Liver (tissue), 9 donors: ENCODE data around the gene PARP14. TPM values are rescaled to one million over a fixed set of nuclear protein-coding genes. Genes with fewer than 3 reads are reported as not detected.

Experiments used
- DNase-seq: peaks from one replicate; pipeline ENCODE4 v3.0.0-alpha.2; 2017; ENCODE audit warnings: low spot score
- H3K27ac ChIP-seq, 2 donors: one replicate each; pipeline ENCODE4 v1.7.0; 2013; ENCODE audit warnings: inconsistent platforms in 2 of 2, low read length in 2 of 2, control low read depth in 1 of 2, low read depth in 1 of 2, mild to moderate bottlenecking in 1 of 2
- H3K27me3 ChIP-seq, 4 donors: one replicate each; pipeline versions ENCODE4 v1.6.1 to v1.7.0; 2013; ENCODE audit warnings: low read length in 3 of 4, inconsistent platforms in 1 of 4, mild to moderate bottlenecking in 1 of 4, moderate library complexity in 1 of 4; ENCODE audit not compliant: control insufficient read depth in 4 of 4, insufficient read depth in 4 of 4
- H3K36me3 ChIP-seq, 4 donors: one replicate each; pipeline versions ENCODE4 v1.6.1 to v1.7.0; 2013; ENCODE audit warnings: low read length in 3 of 4, mild to moderate bottlenecking in 3 of 4, low read depth in 1 of 4, moderate library complexity in 1 of 4; ENCODE audit not compliant: control insufficient read depth in 4 of 4, insufficient read depth in 3 of 4
- H3K4me1 ChIP-seq, 4 donors: one replicate each; pipeline versions ENCODE4 v1.6.1 to v1.7.0; 2013; ENCODE audit warnings: low read length in 3 of 4, mild to moderate bottlenecking in 3 of 4, moderate library complexity in 1 of 4; ENCODE audit not compliant: control insufficient read depth in 4 of 4, insufficient read depth in 4 of 4
- H3K4me3 ChIP-seq, 3 donors: one replicate each; pipeline versions ENCODE4 v1.6.1 to v1.7.0; 2013; ENCODE audit warnings: low read length in 3 of 3, control low read depth in 1 of 3, low read depth in 1 of 3, mild to moderate bottlenecking in 1 of 3
- H3K9ac ChIP-seq, 2 donors: one replicate each; pipeline ENCODE4 v1.7.0; 2013; ENCODE audit warnings: low read length in 2 of 2, mild to moderate bottlenecking in 2 of 2, moderate library complexity in 2 of 2, control low read depth in 1 of 2, low read depth in 1 of 2
- H3K9me3 ChIP-seq, 4 donors: one replicate each; pipeline versions ENCODE4 v1.6.1 to v1.7.0; 2013; ENCODE audit warnings: low read length in 3 of 4; ENCODE audit not compliant: control insufficient read depth in 4 of 4
- ATF3 ChIP-seq: IDR thresholded peaks from 2 replicates; pipeline ENCODE4 v1.6.1; 2016; ENCODE audit warnings: antibody characterized with exemption
- CTCF ChIP-seq: fragments of 150-350 bp; IDR thresholded peaks from 2 replicates; pipeline ENCODE4 v1.5.1; 2017; ENCODE audit warnings: improper control_type of control experiment, low read depth, low read length; ENCODE audit not compliant: missing input control
- EGR1 ChIP-seq, 2 donors: IDR thresholded peaks; 2 replicates each; pipeline ENCODE4 v1.6.1; 2016 to 2018; ENCODE audit warnings: antibody characterized with exemption in 2 of 2, low read depth in 2 of 2
- FOXA1 ChIP-seq: IDR thresholded peaks from 2 replicates; pipeline ENCODE4 v1.6.1; 2016; ENCODE audit warnings: antibody characterized with exemption
- FOXA2 ChIP-seq: IDR thresholded peaks from 2 replicates; pipeline ENCODE4 v1.6.1; 2016; ENCODE audit warnings: antibody characterized with exemption
- GABPA ChIP-seq, 2 donors: IDR thresholded peaks in 1 of 2; conservative IDR thresholded peaks in 1 of 2; 2 replicates each; pipeline ENCODE4 v1.6.1; 2016; ENCODE audit warnings: antibody characterized with exemption in 2 of 2, mild to moderate bottlenecking in 1 of 2, moderate library complexity in 1 of 2
- HNF4A ChIP-seq, 2 donors: conservative IDR thresholded peaks; 2 replicates each; pipeline ENCODE4 v1.6.1; 2016; ENCODE audit warnings: antibody characterized with exemption in 2 of 2, mild to moderate bottlenecking in 2 of 2
- HNF4G ChIP-seq: IDR thresholded peaks from 2 replicates; pipeline ENCODE4 v1.6.1; 2016; ENCODE audit warnings: antibody characterized with exemption
- JUND ChIP-seq, 2 donors: IDR thresholded peaks; 2 replicates each; pipeline ENCODE4 v1.6.1; 2016; ENCODE audit warnings: antibody characterized with exemption in 2 of 2
- MAX ChIP-seq: IDR thresholded peaks from 2 replicates; pipeline ENCODE4 v1.6.1; 2016; ENCODE audit warnings: antibody characterized with exemption
- RAD21 ChIP-seq, 2 donors: IDR thresholded peaks; 2 replicates each; pipeline ENCODE4 v1.6.1; 2016; ENCODE audit warnings: antibody characterized with exemption in 2 of 2, mild to moderate bottlenecking in 2 of 2
- RXRA ChIP-seq, 2 donors: IDR thresholded peaks; 2 replicates each; pipeline ENCODE4 v1.6.1; 2017 to 2018; ENCODE audit warnings: antibody characterized with exemption in 2 of 2, mild to moderate bottlenecking in 1 of 2
- SP1 ChIP-seq: IDR thresholded peaks from 2 replicates; pipeline ENCODE4 v1.6.1; 2018; ENCODE audit warnings: antibody characterized with exemption, mild to moderate bottlenecking
- TAF1 ChIP-seq: conservative IDR thresholded peaks from 2 replicates; pipeline ENCODE4 v1.6.1; 2016; ENCODE audit warnings: antibody characterized with exemption, mild to moderate bottlenecking
- YY1 ChIP-seq: IDR thresholded peaks from 2 replicates; pipeline ENCODE4 v1.6.1; 2016; ENCODE audit warnings: antibody characterized with exemption, mild to moderate bottlenecking
- ZBTB33 ChIP-seq: IDR thresholded peaks from 2 replicates; pipeline ENCODE4 v1.6.1; 2016; ENCODE audit warnings: antibody characterized with exemption
- WGBS: extraction: QIAGEN DNeasy Blood & Tissue Kit; methylation state at CpG from one replicate; pipeline ENCODE4 v1.1.7; 2013; 5-methylcytosine and 5-hydroxymethylcytosine counted together
- polyA plus RNA-seq, 2 donors: library from polyadenylated mRNA; stranded (reverse) in 1 of 2; unstranded in 1 of 2; fragments of 200-250 nt in 1 of 2; fragments of >200 nt in 1 of 2; fragmentation: Nextera tagmentation in 1 of 2; extraction: Ambion mirVana in 1 of 2; gene quantifications; one replicate each; pipeline versions ENCODE4 v1.2.1 to v1.2.3, GENCODE V29; 2013 to 2015
- total RNA-seq, 2 donors: library from RNA; depleted of rRNA; stranded (reverse); fragments of >200 nt; gene quantifications; one replicate each; pipeline ENCODE4 v1.2.3, GENCODE V29; 2014
- TF ChIP-seq, protein P1 (sequence below): IDR thresholded peaks from 2 replicates; pipeline ENCODE4 v1.6.1; 2016; ENCODE audit warnings: antibody characterized with exemption, mild to moderate bottlenecking
- donor health status: healthy.
- donor health status: healthy.
- donor health status: healthy.
- donor health status: healthy.
- donor health status: healthy.

PARP14 gene
- total and polyA plus RNA-seq, 4 donors: 13.1 to 79.7 (median 23.4) TPM

DNA sequence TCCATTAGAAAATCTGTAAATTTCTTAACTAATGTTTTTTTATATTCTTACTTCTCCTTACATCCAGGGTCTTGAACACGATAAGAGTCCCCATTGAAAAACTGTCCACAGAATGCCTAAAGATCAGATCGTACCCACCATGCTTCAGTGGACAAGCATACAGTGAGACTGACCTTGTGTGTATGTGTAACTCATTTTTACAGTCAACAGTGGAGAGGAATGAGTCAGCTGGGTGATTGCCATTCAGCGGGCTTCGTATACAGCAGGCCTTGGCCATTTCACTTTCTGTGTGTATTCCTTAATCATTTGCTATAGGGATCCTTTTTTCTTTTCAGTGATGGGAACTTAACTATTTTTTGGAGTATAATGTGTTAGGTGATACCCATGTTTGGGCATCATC is 10.6 kb downstream of the PARP14 start:
- 93% methylated on average over 4 of the region's 4 CpGs for WGBS
- Histone ChIP-seq H3K36me3 (peaks cover 5 to 49% (median 37%) of the 10 kb centered on the region in 4 donors), H3K4me1 (peaks cover 0 to 10% (median 6%) of the 10 kb centered on the region in 4 donors), H3K9ac (no peak overlapping the region), H3K4me3 (no peak overlapping the region), H3K9me3 (no peaks in the 10 kb centered on the region), H3K27ac (no peak overlapping the region), H3K27me3 (no peaks in the 10 kb centered on the region)
- DNase-seq: no peak
- TF ChIP-seq TAF1 (no peak), MAX (no peak), HNF4G (no peak), FOXA1 (no peak), HNF4A (conservative IDR thresholded peaks at IDR 0.05) (no peak), EGR1 (IDR thresholded peaks at IDR 0.05; ENCODE audit: low read depth in 2 of 2) (no peak), CTCF (no peak), ATF3 (no peak)
- TF ChIP-seq, protein P1, sequence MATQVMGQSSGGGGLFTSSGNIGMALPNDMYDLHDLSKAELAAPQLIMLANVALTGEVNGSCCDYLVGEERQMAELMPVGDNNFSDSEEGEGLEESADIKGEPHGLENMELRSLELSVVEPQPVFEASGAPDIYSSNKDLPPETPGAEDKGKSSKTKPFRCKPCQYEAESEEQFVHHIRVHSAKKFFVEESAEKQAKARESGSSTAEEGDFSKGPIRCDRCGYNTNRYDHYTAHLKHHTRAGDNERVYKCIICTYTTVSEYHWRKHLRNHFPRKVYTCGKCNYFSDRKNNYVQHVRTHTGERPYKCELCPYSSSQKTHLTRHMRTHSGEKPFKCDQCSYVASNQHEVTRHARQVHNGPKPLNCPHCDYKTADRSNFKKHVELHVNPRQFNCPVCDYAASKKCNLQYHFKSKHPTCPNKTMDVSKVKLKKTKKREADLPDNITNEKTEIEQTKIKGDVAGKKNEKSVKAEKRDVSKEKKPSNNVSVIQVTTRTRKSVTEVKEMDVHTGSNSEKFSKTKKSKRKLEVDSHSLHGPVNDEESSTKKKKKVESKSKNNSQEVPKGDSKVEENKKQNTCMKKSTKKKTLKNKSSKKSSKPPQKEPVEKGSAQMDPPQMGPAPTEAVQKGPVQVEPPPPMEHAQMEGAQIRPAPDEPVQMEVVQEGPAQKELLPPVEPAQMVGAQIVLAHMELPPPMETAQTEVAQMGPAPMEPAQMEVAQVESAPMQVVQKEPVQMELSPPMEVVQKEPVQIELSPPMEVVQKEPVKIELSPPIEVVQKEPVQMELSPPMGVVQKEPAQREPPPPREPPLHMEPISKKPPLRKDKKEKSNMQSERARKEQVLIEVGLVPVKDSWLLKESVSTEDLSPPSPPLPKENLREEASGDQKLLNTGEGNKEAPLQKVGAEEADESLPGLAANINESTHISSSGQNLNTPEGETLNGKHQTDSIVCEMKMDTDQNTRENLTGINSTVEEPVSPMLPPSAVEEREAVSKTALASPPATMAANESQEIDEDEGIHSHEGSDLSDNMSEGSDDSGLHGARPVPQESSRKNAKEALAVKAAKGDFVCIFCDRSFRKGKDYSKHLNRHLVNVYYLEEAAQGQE: no peak

DNA sequence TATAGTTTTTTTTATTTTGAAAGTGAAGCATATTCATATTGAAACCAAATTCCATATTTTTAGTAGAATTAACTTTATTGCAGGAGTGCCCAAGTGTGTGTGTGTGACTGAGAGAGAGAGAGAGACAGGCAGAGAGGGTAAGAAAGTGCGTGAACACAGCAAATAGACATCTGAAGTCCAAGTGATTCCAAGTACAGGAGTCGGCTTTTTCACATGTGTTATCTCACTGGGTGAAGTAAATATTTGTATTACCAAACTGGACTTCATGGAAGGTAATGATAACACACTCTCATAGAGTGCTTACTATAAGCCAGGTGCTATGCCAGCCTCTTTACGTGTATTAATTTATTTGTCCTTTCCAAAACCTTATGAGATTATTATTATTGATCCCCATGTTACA is 12.0 kb downstream of the PARP14 start:
- Histone ChIP-seq H3K4me1 (peaks cover 0 to 10% (median 6%) of the 10 kb centered on the region in 4 donors), H3K4me3 (no peak overlapping the region), H3K9me3 (no peaks in the 10 kb centered on the region), H3K27ac (peak overlapping the region in 1 of 2 donors; percentile 4), H3K9ac (no peak overlapping the region), H3K36me3 (peaks cover 5 to 59% (median 45%) of the 10 kb centered on the region in 4 donors), H3K27me3 (no peaks in the 10 kb centered on the region)
- DNase-seq: no peak
- 32% methylated on average over 3 of the region's 3 CpGs for WGBS
- TF ChIP-seq HNF4G (no peak), GABPA (IDR thresholded peaks at IDR 0.05 in 1 of 2, conservative IDR thresholded peaks at IDR 0.05 in 1 of 2) (no peak), TAF1 (no peak), RAD21 (IDR thresholded peaks at IDR 0.05) (peak in 1 of 2 donors; percentile 24), YY1 (no peak), JUND (IDR thresholded peaks at IDR 0.05) (peak; percentile 18 to 27), FOXA1 (no peak), ATF3 (no peak), SP1 (peak; percentile 39), RXRA (IDR thresholded peaks at IDR 0.05) (peak in 1 of 2 donors; percentile 57), ZBTB33 (no peak), CTCF (no peak), FOXA2 (peak; percentile 11), HNF4A (conservative IDR thresholded peaks at IDR 0.05) (peak; percentile 75)
- TF ChIP-seq, protein P1: no peak
